HG03039 (cell line): ENCODE data around the gene TMC1.
A peak's percentile ranks its signal among the peaks of the same experiment; 100 is the strongest.

Source experiments
- ATAC-seq: cut with Tn5 transposase; IDR thresholded peaks from one replicate; pipeline ENCODE4 v1.9.1; 2021; ENCODE audit warnings: mild to moderate bottlenecking, moderate library complexity; ENCODE audit not compliant: unreplicated experiment

TMC1 gene

GRCh38 chr9:72565535-72565934 is 44.1 kb downstream of the TMC1 start:
- no peak for ATAC-seq

GRCh38 chr9:72574156-72574810 is 52.9 kb downstream of the TMC1 start:
- ATAC-seq, result no peak

GRCh38 chr9:72575666-72576065 is 54.3 kb downstream of the TMC1 start:
- no peak for ATAC-seq

GRCh38 chr9:72576087-72576486 is 54.7 kb downstream of the TMC1 start:
- ATAC-seq, result no peak

- ATAC-seq, result no peak
Measured at GRCh38 chr9:72577212-72577753, 55.9 kb downstream of the TMC1 start.

GRCh38 chr9:72579190-72579589 is 57.8 kb downstream of the TMC1 start:
- no peak for ATAC-seq

GRCh38 chr9:72579880-72580550 is 58.6 kb downstream of the TMC1 start:
- no peak for ATAC-seq

- no peak for ATAC-seq
Measured at GRCh38 chr9:72581694-72582093, 60.3 kb downstream of the TMC1 start.

- no peak for ATAC-seq
Measured at GRCh38 chr9:72583370-72583769, 62.0 kb downstream of the TMC1 start.

- no peak for ATAC-seq
Measured at GRCh38 chr9:72586388-72587130, 65.2 kb downstream of the TMC1 start.

GRCh38 chr9:72588336-72588735 is 66.9 kb downstream of the TMC1 start:
- no peak for ATAC-seq

GRCh38 chr9:72589667-72590521 is 68.5 kb downstream of the TMC1 start:
- ATAC-seq, result no peak

GRCh38 chr9:72590824-72591223 is 69.4 kb downstream of the TMC1 start:
- ATAC-seq, result no peak

- peak; percentile 71 for ATAC-seq
Measured at GRCh38 chr9:72592502-72593403, 71.3 kb downstream of the TMC1 start.

GRCh38 chr9:72596451-72597180 is 75.2 kb downstream of the TMC1 start:
- ATAC-seq, result no peak

- no peak for ATAC-seq
Measured at GRCh38 chr9:72597181-72597517, 75.7 kb downstream of the TMC1 start.

- no peak for ATAC-seq
Measured at GRCh38 chr9:72597601-72598000, 76.2 kb downstream of the TMC1 start.

- ATAC-seq, result no peak
Measured at GRCh38 chr9:72598639-72599038, 77.2 kb downstream of the TMC1 start.

GRCh38 chr9:72599874-72600534 is 78.6 kb downstream of the TMC1 start:
- no peak for ATAC-seq
